ENCODE data around the gene RPS6KB1. TPM values are rescaled to one million over a fixed set of nuclear protein-coding genes. Genes with fewer than 3 reads are reported as not detected.

Gene RPS6KB1
- total and polyA plus RNA-seq, 2 of the 8 experiments (the other 6 are each of a cell fraction or from before 2014, with no cell fraction given), result 3.4 to 28.4 TPM

GRCh38 chr17:59869941-59870218 is 23.0 kb upstream of the RPS6KB1 start (continued):
- TF ChIP-seq FOSL1 (IDR thresholded peaks at IDR 0.05; ENCODE audit: insufficient read depth, low read depth, low read length) (no peak), CBX8 (IDR thresholded peaks at IDR 0.05; ENCODE audit: borderline replicate concordance, low read depth, low read length) (no peak), KDM1A (IDR thresholded peaks at IDR 0.05; ENCODE audit: borderline replicate concordance, low read length) (no peak), HDAC6 (IDR thresholded peaks at IDR 0.05; ENCODE audit: low read depth, low read length) (no peak), SUZ12 (IDR thresholded peaks at IDR 0.05; ENCODE audit: low read length) (no peak)

Data from H1 (cell line).